BE2C (cell line): Measurements from ENCODE around the gene TRPC6.

ENCODE experiments used
- DNase-seq: peaks from one replicate; pipeline ENCODE4 v3.0.0-alpha.2; 2020
- H3K27me3 ChIP-seq: fragments of 250-450 bp; sonication (Bioruptor Pico); 2 replicates; pipeline ENCODE4 v1.5.1; 2020; ENCODE audit warnings: mild to moderate bottlenecking
- H3K36me3 ChIP-seq: fragments of 250-450 bp; sonication (Bioruptor Pico); 2 replicates; pipeline ENCODE4 v1.5.1; 2020; ENCODE audit warnings: mild to moderate bottlenecking
- H3K4me1 ChIP-seq: fragments of 250-450 bp; sonication (Bioruptor Pico); 2 replicates; pipeline ENCODE4 v1.5.1; 2020
- H3K4me3 ChIP-seq: 2 replicates; pipeline ENCODE4 v1.5.1; 2011; ENCODE audit warnings: low read depth, low read length
- H3K9me3 ChIP-seq: fragments of 250-450 bp; sonication (Bioruptor Pico); 2 replicates; pipeline ENCODE4 v1.5.1; 2020
- TF ChIP-seq, protein P1 (sequence below): IDR thresholded peaks from 2 replicates; pipeline ENCODE4 v1.5.1; 2012; ENCODE audit warnings: mild to moderate bottlenecking, low read depth, low read length

Gene TRPC6

DNA sequence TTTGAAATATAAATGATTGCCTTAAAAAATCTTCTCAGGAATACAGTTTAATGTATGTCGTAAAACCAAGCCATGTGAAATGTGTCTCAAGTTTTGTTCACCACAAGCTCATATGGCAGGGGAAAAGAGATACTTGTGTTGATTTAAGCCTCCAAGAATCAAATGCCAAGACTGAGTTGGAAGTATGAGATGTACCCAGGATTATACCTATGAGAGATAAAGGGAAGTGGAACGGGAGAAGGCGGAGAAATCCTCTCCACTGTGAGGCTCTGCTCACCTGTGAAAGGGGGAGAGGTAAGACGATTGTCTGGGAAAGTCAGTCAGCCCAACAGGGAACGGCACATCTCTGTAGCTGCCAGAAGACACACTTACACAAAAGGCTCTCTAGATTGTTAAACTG is 124.8 kb downstream of the TRPC6 start:
- no peaks in the 10 kb centered on the region for H3K4me1 ChIP-seq
- no peak for DNase-seq
- no peaks in the 10 kb centered on the region for H3K9me3 ChIP-seq
- TF ChIP-seq, protein P1, sequence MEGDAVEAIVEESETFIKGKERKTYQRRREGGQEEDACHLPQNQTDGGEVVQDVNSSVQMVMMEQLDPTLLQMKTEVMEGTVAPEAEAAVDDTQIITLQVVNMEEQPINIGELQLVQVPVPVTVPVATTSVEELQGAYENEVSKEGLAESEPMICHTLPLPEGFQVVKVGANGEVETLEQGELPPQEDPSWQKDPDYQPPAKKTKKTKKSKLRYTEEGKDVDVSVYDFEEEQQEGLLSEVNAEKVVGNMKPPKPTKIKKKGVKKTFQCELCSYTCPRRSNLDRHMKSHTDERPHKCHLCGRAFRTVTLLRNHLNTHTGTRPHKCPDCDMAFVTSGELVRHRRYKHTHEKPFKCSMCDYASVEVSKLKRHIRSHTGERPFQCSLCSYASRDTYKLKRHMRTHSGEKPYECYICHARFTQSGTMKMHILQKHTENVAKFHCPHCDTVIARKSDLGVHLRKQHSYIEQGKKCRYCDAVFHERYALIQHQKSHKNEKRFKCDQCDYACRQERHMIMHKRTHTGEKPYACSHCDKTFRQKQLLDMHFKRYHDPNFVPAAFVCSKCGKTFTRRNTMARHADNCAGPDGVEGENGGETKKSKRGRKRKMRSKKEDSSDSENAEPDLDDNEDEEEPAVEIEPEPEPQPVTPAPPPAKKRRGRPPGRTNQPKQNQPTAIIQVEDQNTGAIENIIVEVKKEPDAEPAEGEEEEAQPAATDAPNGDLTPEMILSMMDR, result no peak
- H3K36me3 ChIP-seq, result no peaks in the 10 kb centered on the region
- no peaks in the 10 kb centered on the region for H3K27me3 ChIP-seq
- no peak overlapping the region for H3K4me3 ChIP-seq

DNA sequence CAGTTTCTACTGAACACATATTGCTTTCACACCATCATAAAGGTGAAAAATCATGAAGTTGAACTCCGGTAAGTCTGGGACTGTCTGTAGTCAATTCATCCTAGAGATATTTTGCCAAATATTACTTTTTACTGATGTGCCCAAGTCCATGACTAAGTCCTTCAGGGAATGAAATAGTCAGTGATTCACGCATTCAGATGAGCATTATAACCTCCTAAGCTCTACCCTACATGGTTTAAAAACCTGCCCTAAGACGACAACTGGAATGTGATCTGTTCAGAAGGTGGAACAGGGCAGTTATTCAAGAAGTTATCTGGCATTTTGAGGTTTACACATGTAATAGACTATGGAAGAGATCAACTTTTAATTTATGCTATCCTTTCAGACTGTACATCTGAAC is 125.6 kb downstream of the TRPC6 start:
- Histone ChIP-seq H3K36me3 (no peaks in the 10 kb centered on the region), H3K9me3 (no peaks in the 10 kb centered on the region), H3K4me3 (no peak overlapping the region), H3K4me1 (no peaks in the 10 kb centered on the region), H3K27me3 (no peaks in the 10 kb centered on the region)
- TF ChIP-seq, protein P1, result no peak
- no peak for DNase-seq

DNA sequence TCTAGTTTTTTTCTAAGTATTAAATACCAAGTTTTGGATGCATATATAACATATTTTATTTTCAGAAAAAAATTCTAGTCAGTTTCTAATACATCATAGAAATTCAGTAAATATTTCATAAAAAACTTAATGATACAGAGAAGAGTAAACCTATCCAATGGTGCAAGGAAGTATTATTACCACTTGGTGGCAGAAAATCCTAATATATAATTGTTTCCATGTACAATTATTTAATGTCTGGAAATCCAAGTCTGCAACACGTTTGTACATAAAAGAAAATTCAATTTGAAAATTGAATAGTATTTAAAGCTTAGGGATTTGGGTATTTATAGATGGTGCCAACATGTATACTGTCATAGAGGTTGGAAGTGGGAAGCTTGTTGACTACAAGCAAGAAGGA is 127.0 kb downstream of the TRPC6 start:
- Histone ChIP-seq H3K4me1 (no peaks in the 10 kb centered on the region), H3K9me3 (no peaks in the 10 kb centered on the region), H3K4me3 (no peak overlapping the region), H3K36me3 (no peaks in the 10 kb centered on the region), H3K27me3 (no peaks in the 10 kb centered on the region)
- DNase-seq, result no peak
- TF ChIP-seq, protein P1, result no peak

DNA sequence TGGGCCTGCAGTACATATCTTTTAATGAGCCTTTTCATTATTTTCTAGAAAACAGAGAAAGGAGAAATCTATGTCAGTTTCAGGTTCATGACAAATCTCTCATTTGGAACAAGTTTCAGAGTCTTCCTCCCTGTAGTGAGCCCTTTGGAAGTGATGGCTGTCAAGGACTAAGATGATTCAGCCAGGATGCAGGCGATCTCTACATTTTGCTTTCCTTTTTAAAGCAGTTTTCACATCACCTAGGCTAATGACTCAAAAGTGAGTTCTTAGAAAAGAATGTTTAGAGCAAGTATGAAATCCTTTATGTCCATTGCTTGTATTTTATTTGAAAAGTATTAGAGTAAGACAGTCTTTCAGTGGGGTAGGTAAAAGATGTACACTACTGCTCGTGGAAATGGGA is 130.1 kb downstream of the TRPC6 start:
- no peaks in the 10 kb centered on the region for H3K9me3 ChIP-seq
- no peak for DNase-seq
- no peak overlapping the region for H3K4me3 ChIP-seq
- TF ChIP-seq, protein P1, result no peak
- H3K4me1 ChIP-seq, result no peaks in the 10 kb centered on the region
- no peaks in the 10 kb centered on the region for H3K36me3 ChIP-seq
- no peaks in the 10 kb centered on the region for H3K27me3 ChIP-seq

DNA sequence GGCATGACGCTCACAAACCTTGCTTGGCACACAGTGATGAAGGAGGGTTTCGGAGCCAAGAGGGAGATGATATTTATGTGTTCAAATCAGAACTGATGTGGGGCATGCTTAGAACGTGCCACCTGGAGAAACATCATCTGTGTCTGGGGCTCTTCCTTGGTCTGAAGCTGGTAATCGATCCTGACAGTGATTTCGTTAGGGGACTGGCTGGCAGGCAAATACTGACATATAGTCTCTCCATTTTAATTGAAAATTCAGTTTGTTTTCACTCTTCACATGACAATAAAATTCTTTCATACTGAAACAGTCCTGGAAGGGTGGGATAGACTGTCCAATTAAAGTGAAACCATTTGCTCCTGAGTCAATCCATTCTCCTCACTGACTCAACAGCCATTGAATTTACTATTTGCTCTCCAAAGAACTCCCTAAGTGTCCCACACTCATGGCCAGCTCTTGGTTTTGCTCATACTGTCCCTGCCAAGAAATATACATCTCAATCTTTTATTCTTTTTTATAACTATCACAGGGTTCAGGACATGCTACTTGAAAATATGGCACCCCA is 134.8 kb downstream of the TRPC6 start:
- H3K36me3 ChIP-seq, result no peaks in the 10 kb centered on the region
- H3K27me3 ChIP-seq, result no peaks in the 10 kb centered on the region
- no peak overlapping the region for H3K4me3 ChIP-seq
- no peaks in the 10 kb centered on the region for H3K9me3 ChIP-seq
- DNase-seq, result no peak
- no peaks in the 10 kb centered on the region for H3K4me1 ChIP-seq
- TF ChIP-seq, protein P1, result no peak

DNA sequence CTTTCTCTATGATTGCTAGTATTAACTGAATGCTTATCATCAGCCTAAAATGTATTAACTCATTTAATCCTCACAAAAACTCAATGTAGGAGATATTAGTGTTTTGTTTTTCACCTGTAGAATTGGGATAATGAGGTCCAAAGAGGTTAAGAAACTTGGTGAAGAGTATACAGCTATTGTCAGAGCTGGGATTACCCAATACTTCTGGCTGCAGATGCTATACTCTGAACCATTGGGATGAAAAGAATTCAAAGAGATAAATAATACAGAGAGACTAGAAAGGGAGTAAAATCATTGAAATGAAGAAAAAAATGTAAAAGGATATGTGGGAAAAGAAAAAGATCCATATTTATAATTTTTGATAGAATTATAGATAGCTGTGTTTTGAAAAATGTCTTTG is 137.1 kb downstream of the TRPC6 start:
- H3K36me3 ChIP-seq, result no peaks in the 10 kb centered on the region
- H3K9me3 ChIP-seq, result no peaks in the 10 kb centered on the region
- H3K27me3 ChIP-seq, result no peaks in the 10 kb centered on the region
- TF ChIP-seq, protein P1, result no peak
- no peaks in the 10 kb centered on the region for H3K4me1 ChIP-seq
- H3K4me3 ChIP-seq, result no peak overlapping the region
- no peak for DNase-seq
